C4-2B (cell line): ENCODE data around the gene PSMB2.
A peak's percentile ranks its signal among the peaks of the same experiment; 100 is the strongest.

ENCODE experiments used
- H3K27ac ChIP-seq: fragments of 450-650 bp; 2 replicates; pipeline ENCODE4 v1.5.1; 2017
- CTCF ChIP-seq: fragments of 450-650 bp; conservative IDR thresholded peaks from 2 replicates; pipeline ENCODE4 v1.5.1; 2017; ENCODE audit warnings: mild to moderate bottlenecking
- ZFX ChIP-seq: fragments of 450-650 bp; IDR thresholded peaks from 2 replicates; pipeline ENCODE4 v1.6.1; 2017

PSMB2 gene

GRCh38 chr1:35642471-35642955 lies 1.2 kb upstream of the PSMB2 start:
- peak overlapping the region; percentile 85 for H3K27ac ChIP-seq
- TF ChIP-seq ZFX, result no peak
- TF ChIP-seq CTCF, result 0 out of 2 replicates have a peak, but pooled peaks have one; percentile 13

DNA sequence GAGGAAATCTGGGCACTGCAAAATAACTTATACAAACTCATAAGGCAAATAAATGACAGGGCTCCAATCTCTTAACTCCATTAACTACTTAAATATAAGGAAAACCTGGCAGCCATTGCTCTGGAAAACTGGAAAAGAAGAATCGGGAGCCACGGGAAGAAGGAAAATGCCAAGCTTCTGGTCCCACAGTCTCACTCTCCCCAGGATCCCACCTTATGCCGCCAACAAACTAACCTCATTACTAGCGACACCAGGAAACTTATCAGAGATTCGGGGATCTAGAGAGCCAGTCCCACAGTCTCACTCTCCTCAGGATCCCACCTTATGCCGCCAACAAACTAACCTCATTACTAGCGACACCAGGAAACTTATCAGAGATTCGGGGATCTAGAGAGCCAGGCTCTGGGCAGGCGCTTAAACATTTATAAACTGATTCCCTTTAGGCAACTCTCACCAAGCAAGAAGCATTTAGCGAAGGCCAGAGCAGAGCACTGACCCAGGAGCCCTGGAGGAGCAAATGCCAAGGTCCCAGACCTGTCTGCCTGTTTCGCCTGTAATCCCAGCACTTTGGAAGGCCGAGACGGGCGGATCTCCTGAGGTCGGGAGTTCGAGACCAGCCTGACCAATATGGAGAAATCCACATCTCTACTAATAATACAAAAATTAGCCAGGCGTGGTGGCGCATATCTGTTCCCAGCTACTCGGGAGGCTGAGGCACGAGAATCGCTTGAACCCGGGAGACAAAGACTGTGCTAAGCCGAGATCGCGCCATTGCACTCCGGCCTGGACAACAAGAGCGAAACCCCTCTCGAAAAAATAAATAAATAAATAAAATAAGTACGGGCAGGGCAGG lies 720 bp downstream of the PSMB2 start:
- TF ChIP-seq ZFX (no peak), CTCF (no peak)
- H3K27ac ChIP-seq, result peak overlapping the region; percentile 85

- H3K27ac ChIP-seq, result no peak overlapping the region
Observed at GRCh38 chr1:35637401-35637809, 3.9 kb downstream of the PSMB2 start.

DNA sequence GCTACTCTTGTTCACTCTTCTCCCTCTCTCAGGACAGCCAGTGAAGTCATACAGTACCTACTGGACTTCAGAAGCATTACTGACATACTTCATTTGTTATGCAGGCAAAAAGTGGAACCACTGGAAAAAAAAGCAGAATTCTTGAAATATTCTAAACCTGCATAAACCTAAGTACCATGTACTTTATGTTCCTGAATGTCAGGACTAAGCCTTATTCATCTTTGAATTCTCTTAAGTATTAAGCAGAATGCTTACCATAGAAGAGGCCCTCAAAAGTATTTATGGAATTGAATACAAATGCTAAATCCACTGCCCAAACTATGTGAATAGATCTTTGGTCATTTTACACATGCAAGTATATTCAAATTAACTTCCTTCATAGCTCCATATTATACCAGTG lies 7.8 kb downstream of the PSMB2 start:
- TF ChIP-seq ZFX, result no peak
- no peak overlapping the region for H3K27ac ChIP-seq

More at GRCh38 chr1:35637401-35637809, 3.9 kb downstream of the PSMB2 start:
- TF ChIP-seq CTCF (no peak), ZFX (no peak)

DNA sequence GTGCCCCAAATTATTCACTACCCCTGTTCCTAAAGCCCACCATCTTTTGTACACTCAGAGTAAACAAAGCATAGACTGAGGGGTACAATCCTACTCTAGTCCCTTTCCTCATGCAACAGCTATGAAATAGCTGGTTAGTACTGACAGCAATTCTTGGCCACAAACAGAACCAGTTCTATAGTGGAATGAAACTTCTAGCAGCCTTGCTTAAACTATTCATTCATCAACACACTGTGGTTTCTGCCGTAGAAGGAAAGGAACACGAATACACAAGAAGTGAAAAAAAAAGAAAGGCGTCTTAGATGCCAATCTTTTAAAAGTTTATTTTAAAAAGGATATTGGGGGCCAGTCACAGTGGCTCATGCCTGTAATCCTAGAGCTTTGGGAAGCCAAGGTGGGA lies 9.9 kb downstream of the PSMB2 start:
- no peak for TF ChIP-seq CTCF
- no peak overlapping the region for H3K27ac ChIP-seq

DNA sequence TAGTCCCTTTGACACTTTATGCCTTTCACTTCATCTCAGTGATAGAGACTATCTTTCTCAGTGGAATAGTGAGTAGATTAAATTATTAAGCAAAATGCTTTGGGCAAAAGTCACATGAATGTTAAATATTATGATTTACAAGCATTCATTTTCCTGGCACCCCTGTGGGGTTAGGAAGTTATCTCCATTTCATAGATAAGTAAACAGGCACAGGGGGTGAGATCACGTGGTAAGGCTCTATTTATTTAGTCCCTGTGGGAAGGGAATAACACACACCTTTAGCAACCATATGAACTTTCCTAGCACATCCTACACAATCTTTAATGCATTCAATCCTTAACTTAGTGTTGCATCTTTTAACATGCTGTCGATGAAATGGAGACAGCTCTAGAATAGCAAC lies 12.3 kb downstream of the PSMB2 start:
- no peak overlapping the region for H3K27ac ChIP-seq
- TF ChIP-seq CTCF (no peak), ZFX (no peak)

DNA sequence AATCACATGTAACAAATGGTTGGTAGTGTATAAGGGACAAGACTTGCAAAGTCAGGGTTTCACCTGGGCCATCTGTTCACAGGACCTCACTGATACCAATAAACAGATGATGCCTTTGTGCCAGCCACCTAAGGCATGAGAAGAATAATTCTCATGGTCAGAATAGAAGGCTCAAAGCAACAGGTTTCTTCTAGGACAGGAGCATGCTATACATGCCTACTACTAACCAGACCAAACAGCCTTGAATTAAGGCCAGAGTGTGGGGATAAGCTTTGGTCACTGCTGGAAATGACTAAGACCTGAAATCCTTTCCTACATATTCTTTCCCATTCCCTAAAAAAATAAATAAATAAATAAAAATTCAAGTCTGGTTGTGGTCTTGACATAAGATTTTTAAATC lies 17.5 kb downstream of the PSMB2 start:
- no peak overlapping the region for H3K27ac ChIP-seq
- TF ChIP-seq ZFX, result no peak
- no peak for TF ChIP-seq CTCF

- TF ChIP-seq ZFX (no peak), CTCF (no peak)
- no peak overlapping the region for H3K27ac ChIP-seq
Observed at GRCh38 chr1:35622510-35623178, 18.7 kb downstream of the PSMB2 start.
